HCT116 (cell line): ENCODE results near the gene SPDYE1.
"Not testable (repeated sequence)": the region's sequence is repeated elsewhere in the genome, so short reads cannot be mapped to it uniquely, and the experiment has no call there.

ENCODE experiments used
- CBX3 ChIP-seq: IDR thresholded peaks from 2 replicates; pipeline ENCODE4 v1.6.1; 2012; ENCODE audit warnings: low read depth
- ELF1 ChIP-seq: IDR thresholded peaks from 2 replicates; pipeline ENCODE4 v1.6.1; 2012; ENCODE audit warnings: low read depth, borderline replicate concordance
- EZH2 ChIP-seq: fragments of 200-600 bp; sonication (generic); IDR thresholded peaks from 2 replicates; pipeline ENCODE4 v1.6.1; 2017; ENCODE audit warnings: antibody characterized with exemption, mixed run types
- POLR2A ChIP-seq: IDR thresholded peaks from 2 replicates; pipeline ENCODE4 v1.7.0; 2011; ENCODE audit warnings: borderline replicate concordance; ENCODE audit not compliant: insufficient read depth, insufficient read length; ENCODE audit errors: extremely low read depth
- POLR2AphosphoS5 ChIP-seq: IDR thresholded peaks from 2 replicates; pipeline ENCODE4 v1.6.1; 2011; ENCODE audit warnings: mild to moderate bottlenecking, low read depth, low read length, moderate library complexity
- REST ChIP-seq: IDR thresholded peaks from 2 replicates; pipeline ENCODE4 v1.6.1; 2012; ENCODE audit warnings: low read depth
- SP1 ChIP-seq: IDR thresholded peaks from 2 replicates; pipeline ENCODE4 v1.6.1; 2012; ENCODE audit warnings: low read depth
- SRF ChIP-seq: IDR thresholded peaks from 2 replicates; pipeline ENCODE4 v1.6.1; 2012; ENCODE audit warnings: low read depth
- TCF7L2 ChIP-seq: IDR thresholded peaks from 2 replicates; pipeline ENCODE4 v1.7.0; 2011; ENCODE audit warnings: borderline replicate concordance, inconsistent platforms; ENCODE audit not compliant: insufficient read depth, insufficient read length; ENCODE audit errors: extremely low read depth
- YY1 ChIP-seq: IDR thresholded peaks from 2 replicates; pipeline ENCODE4 v1.6.1; 2011; ENCODE audit warnings: low read length, low read depth, moderate library complexity, mild to moderate bottlenecking; ENCODE audit not compliant: insufficient replicate concordance; ENCODE audit errors: extremely low read depth
- ZBTB33 ChIP-seq: IDR thresholded peaks from 2 replicates; pipeline ENCODE4 v1.6.1; 2011; ENCODE audit warnings: mild to moderate bottlenecking, low read length, moderate library complexity; ENCODE audit not compliant: insufficient replicate concordance; ENCODE audit errors: extremely low read depth
- ZFX ChIP-seq: fragments of 450-650 bp; IDR thresholded peaks from 2 replicates; pipeline ENCODE4 v1.6.1; 2017
- TF ChIP-seq, protein P1 (sequence below): IDR thresholded peaks from 2 replicates; pipeline ENCODE4 v1.6.1; 2012
- TF ChIP-seq, protein P2 (sequence below), 3 experiments: fragments of 200-600 bp in 1 of 3; sonication (generic) in 1 of 3; IDR thresholded peaks in 2 of 3; conservative IDR thresholded peaks in 1 of 3; 2 replicates each; pipeline ENCODE4 v1.5.1; 2012 to 2017; ENCODE audit warnings: low read depth in 2 of 3, low read length in 2 of 3, antibody characterized with exemption in 1 of 3, borderline replicate concordance in 1 of 3, control low read depth in 1 of 3, mild to moderate bottlenecking in 1 of 3, mixed read lengths in 1 of 3, mixed run types in 1 of 3, moderate library complexity in 1 of 3; ENCODE audit not compliant: insufficient read depth in 1 of 3

DNA sequence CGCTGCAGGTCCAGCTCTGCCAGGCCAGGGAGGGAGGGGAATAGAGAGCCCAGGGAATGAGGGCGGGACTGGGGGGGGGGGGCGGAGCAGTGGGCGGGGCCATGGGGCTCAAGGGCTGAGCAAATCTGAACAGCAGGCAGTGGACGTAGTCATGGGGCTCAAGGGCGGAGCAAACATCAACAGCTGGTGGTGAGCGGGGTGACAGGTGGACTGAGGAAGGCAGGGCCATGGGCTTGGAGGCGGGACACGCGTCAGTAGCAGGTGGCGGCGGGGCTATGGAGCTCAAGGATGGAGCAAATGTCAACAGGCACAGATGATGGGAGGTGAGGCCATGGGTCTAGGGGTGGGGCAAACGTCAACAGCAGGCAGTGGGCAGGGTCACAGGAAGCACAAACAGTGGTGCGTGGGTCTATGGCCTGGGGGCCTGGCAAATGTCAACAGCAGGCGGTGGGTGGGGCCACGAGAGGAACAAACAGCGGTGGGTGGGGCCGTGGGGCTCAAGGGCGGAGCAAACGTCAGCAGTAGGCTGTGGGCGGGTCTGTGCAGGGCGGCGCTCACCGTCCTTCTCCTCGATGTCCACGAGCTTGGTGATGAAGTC is 41.4 kb downstream of the SPDYE1 start:
- TF ChIP-seq, protein P1, sequence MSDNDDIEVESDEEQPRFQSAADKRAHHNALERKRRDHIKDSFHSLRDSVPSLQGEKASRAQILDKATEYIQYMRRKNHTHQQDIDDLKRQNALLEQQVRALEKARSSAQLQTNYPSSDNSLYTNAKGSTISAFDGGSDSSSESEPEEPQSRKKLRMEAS = not testable (repeated sequence)
- not testable (repeated sequence) for TF ChIP-seq ZFX, TCF7L2, CBX3, ELF1, SRF, POLR2A, SP1, YY1, EZH2, POLR2AphosphoS5, ZBTB33, REST
- TF ChIP-seq, protein P2, sequence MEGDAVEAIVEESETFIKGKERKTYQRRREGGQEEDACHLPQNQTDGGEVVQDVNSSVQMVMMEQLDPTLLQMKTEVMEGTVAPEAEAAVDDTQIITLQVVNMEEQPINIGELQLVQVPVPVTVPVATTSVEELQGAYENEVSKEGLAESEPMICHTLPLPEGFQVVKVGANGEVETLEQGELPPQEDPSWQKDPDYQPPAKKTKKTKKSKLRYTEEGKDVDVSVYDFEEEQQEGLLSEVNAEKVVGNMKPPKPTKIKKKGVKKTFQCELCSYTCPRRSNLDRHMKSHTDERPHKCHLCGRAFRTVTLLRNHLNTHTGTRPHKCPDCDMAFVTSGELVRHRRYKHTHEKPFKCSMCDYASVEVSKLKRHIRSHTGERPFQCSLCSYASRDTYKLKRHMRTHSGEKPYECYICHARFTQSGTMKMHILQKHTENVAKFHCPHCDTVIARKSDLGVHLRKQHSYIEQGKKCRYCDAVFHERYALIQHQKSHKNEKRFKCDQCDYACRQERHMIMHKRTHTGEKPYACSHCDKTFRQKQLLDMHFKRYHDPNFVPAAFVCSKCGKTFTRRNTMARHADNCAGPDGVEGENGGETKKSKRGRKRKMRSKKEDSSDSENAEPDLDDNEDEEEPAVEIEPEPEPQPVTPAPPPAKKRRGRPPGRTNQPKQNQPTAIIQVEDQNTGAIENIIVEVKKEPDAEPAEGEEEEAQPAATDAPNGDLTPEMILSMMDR (IDR thresholded peaks at IDR 0.05 in 2 of 3, conservative IDR thresholded peaks at IDR 0.05 in 1 of 3; ENCODE audit: borderline replicate concordance in 1 of 3, insufficient read depth in 1 of 3, low read depth in 2 of 3, low read length in 2 of 3) = not testable (repeated sequence)
